Ascending aorta (tissue), 2 donors: ENCODE data around the gene AFF2. TPM values are rescaled to one million over a fixed set of nuclear protein-coding genes. Genes with fewer than 3 reads are reported as not detected.

Experiments used
- DNase-seq, 2 donors: peaks; one replicate each; pipeline ENCODE4 v3.0.0-alpha.2; 2019; ENCODE audit warnings: low spot score in 2 of 2
- H3K27ac ChIP-seq, 2 donors: fragments of 200-600 bp; sonication (generic); one replicate each; pipeline ENCODE4 v1.5.1; 2016 to 2017; ENCODE audit warnings: mild to moderate bottlenecking in 1 of 2
- H3K27me3 ChIP-seq: fragments of 200-600 bp; sonication (generic); one replicate; pipeline ENCODE4 v1.5.1; 2017
- H3K36me3 ChIP-seq, 2 donors: fragments of 200-600 bp; sonication (generic); one replicate each; pipeline ENCODE4 v1.5.1; 2016
- H3K4me1 ChIP-seq, 2 donors: fragments of 200-600 bp; sonication (generic); one replicate each; pipeline ENCODE4 v1.5.1; 2016 to 2017; ENCODE audit warnings: mild to moderate bottlenecking in 1 of 2
- H3K4me3 ChIP-seq, 2 donors: fragments of 200-600 bp; sonication (generic); one replicate each; pipeline ENCODE4 v1.5.1; 2016 to 2017; ENCODE audit warnings: mild to moderate bottlenecking in 1 of 2
- H3K9me3 ChIP-seq, 2 donors: fragments of 200-600 bp; sonication (generic); one replicate each; pipeline ENCODE4 v1.5.1; 2016
- intact Hi-C: fragments of 100-400 bp; cut with DNase I; formaldehyde crosslinking; loops from one replicate; pipeline ENCODE4 v1.15.1; 2023
- total RNA-seq: library from RNA; depleted of rRNA; stranded (reverse); fragments of >200 nt; gene quantifications from one replicate; pipeline ENCODE4 v1.1.0, GENCODE V29; 2016
- TF ChIP-seq, protein P1 (sequence below), 3 experiments: fragments of 200-600 bp in 2 of 3; fragments of 450-650 bp in 1 of 3; sonication (generic) in 2 of 3; IDR thresholded peaks; one replicate each; pipeline ENCODE4 v1.5.1; 2016 to 2019; ENCODE audit warnings: antibody characterized with exemption in 3 of 3, mild to moderate bottlenecking in 1 of 3, moderate library complexity in 1 of 3

The AFF2 gene
- total RNA-seq, 1 donor from 2014 or later, result 2.3 TPM

GRCh38 chrX:148582353-148582752 is 81.9 kb downstream of the AFF2 start:
- H3K9me3 ChIP-seq, result no peaks in the 10 kb centered on the region
- no peak overlapping the region for H3K27ac ChIP-seq
- no peaks in the 10 kb centered on the region for H3K36me3 ChIP-seq
- TF ChIP-seq, protein P1, sequence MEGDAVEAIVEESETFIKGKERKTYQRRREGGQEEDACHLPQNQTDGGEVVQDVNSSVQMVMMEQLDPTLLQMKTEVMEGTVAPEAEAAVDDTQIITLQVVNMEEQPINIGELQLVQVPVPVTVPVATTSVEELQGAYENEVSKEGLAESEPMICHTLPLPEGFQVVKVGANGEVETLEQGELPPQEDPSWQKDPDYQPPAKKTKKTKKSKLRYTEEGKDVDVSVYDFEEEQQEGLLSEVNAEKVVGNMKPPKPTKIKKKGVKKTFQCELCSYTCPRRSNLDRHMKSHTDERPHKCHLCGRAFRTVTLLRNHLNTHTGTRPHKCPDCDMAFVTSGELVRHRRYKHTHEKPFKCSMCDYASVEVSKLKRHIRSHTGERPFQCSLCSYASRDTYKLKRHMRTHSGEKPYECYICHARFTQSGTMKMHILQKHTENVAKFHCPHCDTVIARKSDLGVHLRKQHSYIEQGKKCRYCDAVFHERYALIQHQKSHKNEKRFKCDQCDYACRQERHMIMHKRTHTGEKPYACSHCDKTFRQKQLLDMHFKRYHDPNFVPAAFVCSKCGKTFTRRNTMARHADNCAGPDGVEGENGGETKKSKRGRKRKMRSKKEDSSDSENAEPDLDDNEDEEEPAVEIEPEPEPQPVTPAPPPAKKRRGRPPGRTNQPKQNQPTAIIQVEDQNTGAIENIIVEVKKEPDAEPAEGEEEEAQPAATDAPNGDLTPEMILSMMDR (IDR thresholded peaks at IDR 0.05), result no peak
- H3K27me3 ChIP-seq, result no peaks in the 10 kb centered on the region
- intact Hi-C loops, result no loop called here
- no peak for DNase-seq
- H3K4me1 ChIP-seq, result no peaks in the 10 kb centered on the region
- H3K4me3 ChIP-seq, result no peak overlapping the region

GRCh38 chrX:148588649-148589310 is 88.4 kb downstream of the AFF2 start:
- TF ChIP-seq, protein P1 (IDR thresholded peaks at IDR 0.05), result no peak
- no peak overlapping the region for H3K4me3 ChIP-seq
- H3K27me3 ChIP-seq, result no peaks in the 10 kb centered on the region
- H3K4me1 ChIP-seq, result no peaks in the 10 kb centered on the region
- DNase-seq, result no peak
- no peaks in the 10 kb centered on the region for H3K36me3 ChIP-seq
- no peak overlapping the region for H3K27ac ChIP-seq
- H3K9me3 ChIP-seq, result no peaks in the 10 kb centered on the region
- intact Hi-C loops, result no loop called here

DNA sequence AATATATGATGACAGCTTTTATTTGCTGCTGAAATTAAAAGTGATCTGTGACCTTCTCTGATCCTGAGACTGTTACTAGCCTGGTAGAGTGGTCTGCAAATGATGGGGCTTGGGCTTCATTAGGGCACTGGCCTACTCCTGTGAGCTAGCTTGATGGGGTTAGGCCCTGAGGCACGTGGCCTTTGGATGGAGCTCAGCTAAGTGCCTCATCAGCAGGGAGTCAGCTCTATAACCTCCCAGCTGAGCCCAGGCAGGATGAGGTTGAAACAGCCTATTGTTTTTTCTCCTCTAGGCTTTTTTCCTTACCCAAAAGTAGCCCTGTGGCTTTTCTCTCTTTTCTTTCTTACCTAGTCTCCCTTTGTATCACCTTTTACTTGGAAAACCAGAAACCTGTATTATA is 92.2 kb downstream of the AFF2 start:
- Histone ChIP-seq H3K4me1 (no peaks in the 10 kb centered on the region), H3K36me3 (no peaks in the 10 kb centered on the region), H3K4me3 (no peak overlapping the region), H3K9me3 (no peaks in the 10 kb centered on the region), H3K27me3 (no peaks in the 10 kb centered on the region), H3K27ac (no peak overlapping the region)
- intact Hi-C loops, result no loop called here
- DNase-seq, result no peak
- TF ChIP-seq, protein P1 (IDR thresholded peaks at IDR 0.05), result no peak

DNA sequence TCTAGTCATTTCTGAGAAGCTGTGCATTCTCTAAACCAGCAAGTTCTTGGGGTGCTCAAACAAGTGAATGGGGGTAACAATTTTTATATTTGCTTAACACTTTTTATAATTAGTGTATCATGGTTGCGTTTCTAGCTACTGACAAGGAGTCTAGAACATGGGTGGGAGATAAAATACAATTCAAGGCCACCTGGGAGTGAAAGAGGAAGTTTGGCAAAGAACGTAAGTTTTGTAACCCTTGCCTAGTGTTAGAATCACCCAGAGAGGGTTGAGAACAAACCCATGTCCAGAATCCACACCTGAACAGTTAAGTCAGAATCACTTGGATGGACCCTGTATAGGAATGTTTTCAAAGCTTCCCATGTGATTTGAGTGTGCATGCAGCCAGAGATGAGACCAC is 92.7 kb downstream of the AFF2 start:
- DNase-seq, result no peak
- no peaks in the 10 kb centered on the region for H3K4me1 ChIP-seq
- H3K27ac ChIP-seq, result no peak overlapping the region
- no peaks in the 10 kb centered on the region for H3K9me3 ChIP-seq
- no peaks in the 10 kb centered on the region for H3K27me3 ChIP-seq
- intact Hi-C loops, result no loop called here
- TF ChIP-seq, protein P1 (IDR thresholded peaks at IDR 0.05), result no peak
- no peaks in the 10 kb centered on the region for H3K36me3 ChIP-seq
- H3K4me3 ChIP-seq, result no peak overlapping the region

DNA sequence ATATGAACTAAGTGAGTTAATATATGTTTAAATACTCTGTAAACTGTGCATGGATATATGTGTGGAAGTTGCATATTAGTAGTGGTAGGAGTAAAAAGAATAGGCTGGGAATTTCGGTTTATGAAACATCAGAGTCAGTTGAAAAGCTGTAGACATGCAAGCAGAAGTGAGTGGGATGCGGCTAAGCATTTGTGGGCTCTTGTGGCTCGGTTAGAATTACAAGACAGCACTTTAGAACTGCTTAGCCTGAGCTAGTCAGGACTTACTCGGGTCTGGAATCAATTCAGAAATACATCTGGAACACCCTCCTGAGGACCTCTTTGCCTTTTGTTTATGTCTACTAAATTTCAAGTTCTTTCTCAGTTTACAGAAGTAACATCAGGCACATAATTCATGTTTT is 93.6 kb downstream of the AFF2 start:
- Histone ChIP-seq H3K4me3 (no peak overlapping the region), H3K36me3 (no peaks in the 10 kb centered on the region), H3K27me3 (no peaks in the 10 kb centered on the region), H3K4me1 (no peaks in the 10 kb centered on the region), H3K9me3 (no peaks in the 10 kb centered on the region), H3K27ac (no peak overlapping the region)
- TF ChIP-seq, protein P1 (IDR thresholded peaks at IDR 0.05), result no peak
- intact Hi-C loops, result no loop called here
- DNase-seq, result no peak

GRCh38 chrX:148599404-148599803 is 99.0 kb downstream of the AFF2 start:
- TF ChIP-seq, protein P1 (IDR thresholded peaks at IDR 0.05), result no peak
- Histone ChIP-seq H3K27me3 (no peaks in the 10 kb centered on the region), H3K9me3 (no peaks in the 10 kb centered on the region), H3K4me1 (no peaks in the 10 kb centered on the region), H3K27ac (no peak overlapping the region), H3K36me3 (no peaks in the 10 kb centered on the region), H3K4me3 (no peak overlapping the region)
- DNase-seq, result no peak
- intact Hi-C loops, result no loop called here
